Left renal cortex interstitium (tissue), 4 donors: Measurements from ENCODE around the gene CCL13. TPM values are rescaled to one million over a fixed set of nuclear protein-coding genes. Genes with fewer than 3 reads are reported as not detected.

Experiments used
- DNase-seq, 4 donors: peaks; one replicate each; pipeline ENCODE4 v3.0.0-alpha.2; 2013; ENCODE audit warnings: low read depth in 4 of 4, low spot score in 2 of 4, missing footprints in 1 of 4
- polyA plus RNA-seq, 4 donors: library from polyadenylated mRNA; unstranded; fragments of 120-200 nt; gene quantifications; one replicate each; pipeline ENCODE4 v1.2.1, GENCODE V29; 2013; ENCODE audit not compliant: insufficient read length in 4 of 4

The CCL13 gene
- polyA plus RNA-seq, result under 1 TPM in 1 of 4 donors, not detected in 3; 0.21 TPM

- DNase-seq, result no peak
These were observed at the start of gene CCL13 for GRCh38 chr17:34356194-34356593. CCL13 (plus strand) TSS chr17:34356480; CDS start chr17:34356527, 47 bp downstream.

- no peak for DNase-seq
These were observed 49.2 kb upstream of the CCL13 start for GRCh38 chr17:34307110-34307509.

- DNase-seq, result no peak
These were observed 47.9 kb upstream of the CCL13 start for GRCh38 chr17:34308371-34308770.

GRCh38 chr17:34311291-34311690 lies 45.0 kb upstream of the CCL13 start:
- no peak for DNase-seq

GRCh38 chr17:34312080-34312479 lies 44.2 kb upstream of the CCL13 start:
- peak in 2 of 4 donors; percentile 44 to 46 for DNase-seq

GRCh38 chr17:34313164-34313563 lies 43.1 kb upstream of the CCL13 start:
- DNase-seq, result peak in 1 of 4 donors; percentile 21

- DNase-seq, result no peak
These were observed 42.0 kb upstream of the CCL13 start for GRCh38 chr17:34314279-34314678.

GRCh38 chr17:34318474-34318873 lies 37.8 kb upstream of the CCL13 start:
- DNase-seq, result no peak

GRCh38 chr17:34319039-34319483 lies 37.2 kb upstream of the CCL13 start, which contains the start of gene CCL8:
CCL8 (plus strand) TSS chr17:34319435; CDS start chr17:34319502, 67 bp downstream.
- no peak for DNase-seq

GRCh38 chr17:34321964-34322363 lies 34.3 kb upstream of the CCL13 start:
- DNase-seq, result no peak

- DNase-seq, result peak in 1 of 4 donors; percentile 24
These were observed 28.7 kb upstream of the CCL13 start for GRCh38 chr17:34327580-34327979.

GRCh38 chr17:34337701-34338100 lies 18.6 kb upstream of the CCL13 start:
- DNase-seq, result no peak

GRCh38 chr17:34339138-34339770 lies 17.0 kb upstream of the CCL13 start:
- DNase-seq, result no peak

GRCh38 chr17:34341916-34342315 lies 14.4 kb upstream of the CCL13 start:
- DNase-seq, result no peak

GRCh38 chr17:34347063-34347462 lies 9.2 kb upstream of the CCL13 start:
- no peak for DNase-seq

- DNase-seq, result no peak
These were observed 6.5 kb upstream of the CCL13 start for GRCh38 chr17:34349751-34350150.

GRCh38 chr17:34351096-34351495 lies 5.2 kb upstream of the CCL13 start:
- DNase-seq, result no peak

GRCh38 chr17:34352191-34352590 lies 4.1 kb upstream of the CCL13 start:
- no peak for DNase-seq

- DNase-seq, result no peak
These were observed 1.6 kb upstream of the CCL13 start for GRCh38 chr17:34354637-34355036.

- no peak for DNase-seq
These were observed 1.1 kb downstream of the CCL13 start for GRCh38 chr17:34357398-34357797.

GRCh38 chr17:34358631-34359030 lies 2.4 kb downstream of the CCL13 start:
- DNase-seq, result no peak

- DNase-seq, result no peak
These were observed 4.5 kb downstream of the CCL13 start for GRCh38 chr17:34360601-34361270.
